GM10266 (cell line): ENCODE measurements around the gene DNAJC13.
A peak's percentile ranks its signal among the peaks of the same experiment; 100 is the strongest.

ENCODE experiments used
- DNase-seq: peaks from one replicate; pipeline ENCODE4 v3.0.0; 2012; ENCODE audit errors: extremely low spot score
- TF ChIP-seq, protein P1 (sequence below): IDR thresholded peaks from 2 replicates; pipeline ENCODE4 v1.5.1; 2012; ENCODE audit warnings: mild to moderate bottlenecking, low read depth; ENCODE audit not compliant: control insufficient read depth, insufficient read depth; ENCODE audit errors: missing control alignments

Gene DNAJC13

DNA sequence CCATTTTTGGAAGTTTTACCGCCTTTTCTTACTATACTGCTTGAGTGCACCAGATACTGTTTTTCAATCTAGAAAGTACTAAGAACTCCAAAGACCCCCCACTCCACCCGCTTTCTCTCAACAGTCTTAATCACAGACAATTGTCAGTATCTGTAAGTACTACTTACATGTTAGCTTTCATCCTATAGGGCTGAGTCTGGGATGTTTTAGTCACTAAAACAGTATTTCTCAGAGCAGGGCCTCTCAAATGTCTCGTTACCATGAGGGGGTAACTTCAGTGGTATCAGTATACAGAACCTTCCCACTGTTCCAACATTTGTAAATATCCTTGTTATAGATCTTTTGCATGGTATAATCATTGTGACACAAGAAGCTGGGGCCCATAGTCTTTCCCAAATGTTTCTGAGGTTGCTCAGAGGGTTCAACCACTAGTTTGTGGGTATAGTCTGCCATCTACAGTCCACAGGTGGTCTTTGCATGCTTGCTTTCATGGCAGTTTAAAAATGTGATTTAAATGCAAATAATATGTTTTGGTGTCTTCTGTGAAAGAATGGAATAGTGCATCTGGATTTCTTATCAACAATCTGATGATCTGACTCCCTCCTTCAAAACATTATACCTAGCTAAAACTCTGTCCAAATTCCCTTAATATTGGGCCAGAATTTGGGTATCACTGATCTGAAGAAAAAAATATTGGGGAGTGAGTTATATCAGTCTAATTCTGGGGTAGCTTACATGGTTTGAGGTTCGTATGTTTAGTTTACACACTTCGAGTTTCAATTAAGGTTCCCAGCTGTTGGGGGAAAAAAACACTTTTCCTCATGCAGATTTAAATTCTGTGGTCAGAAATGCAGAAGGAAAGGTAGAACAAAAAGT, 18.0 kb upstream of the DNAJC13 start:
- TF ChIP-seq, protein P1, sequence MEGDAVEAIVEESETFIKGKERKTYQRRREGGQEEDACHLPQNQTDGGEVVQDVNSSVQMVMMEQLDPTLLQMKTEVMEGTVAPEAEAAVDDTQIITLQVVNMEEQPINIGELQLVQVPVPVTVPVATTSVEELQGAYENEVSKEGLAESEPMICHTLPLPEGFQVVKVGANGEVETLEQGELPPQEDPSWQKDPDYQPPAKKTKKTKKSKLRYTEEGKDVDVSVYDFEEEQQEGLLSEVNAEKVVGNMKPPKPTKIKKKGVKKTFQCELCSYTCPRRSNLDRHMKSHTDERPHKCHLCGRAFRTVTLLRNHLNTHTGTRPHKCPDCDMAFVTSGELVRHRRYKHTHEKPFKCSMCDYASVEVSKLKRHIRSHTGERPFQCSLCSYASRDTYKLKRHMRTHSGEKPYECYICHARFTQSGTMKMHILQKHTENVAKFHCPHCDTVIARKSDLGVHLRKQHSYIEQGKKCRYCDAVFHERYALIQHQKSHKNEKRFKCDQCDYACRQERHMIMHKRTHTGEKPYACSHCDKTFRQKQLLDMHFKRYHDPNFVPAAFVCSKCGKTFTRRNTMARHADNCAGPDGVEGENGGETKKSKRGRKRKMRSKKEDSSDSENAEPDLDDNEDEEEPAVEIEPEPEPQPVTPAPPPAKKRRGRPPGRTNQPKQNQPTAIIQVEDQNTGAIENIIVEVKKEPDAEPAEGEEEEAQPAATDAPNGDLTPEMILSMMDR = peak; percentile 77
- peak; percentile 76 for DNase-seq

DNA sequence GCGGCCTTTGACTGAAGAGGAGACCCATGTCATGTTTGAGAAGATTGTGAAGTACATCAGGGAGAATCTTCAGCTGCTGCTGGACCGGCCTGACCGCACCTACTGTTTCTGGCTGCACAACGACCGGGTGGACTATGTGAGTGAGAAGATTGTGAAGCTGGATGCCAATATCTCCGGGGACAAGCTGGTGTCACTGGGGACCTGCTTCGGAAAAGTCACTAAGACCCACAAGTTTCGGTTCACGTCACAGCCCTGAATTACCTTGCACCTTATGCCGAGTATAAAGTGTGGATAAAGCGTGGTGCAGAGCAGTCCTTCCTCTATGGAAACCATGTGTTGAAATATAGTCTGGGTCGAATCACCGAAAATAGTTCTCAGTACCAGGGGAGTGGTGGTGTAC, 16.0 kb upstream of the DNAJC13 start:
- TF ChIP-seq, protein P1 = no peak

DNA sequence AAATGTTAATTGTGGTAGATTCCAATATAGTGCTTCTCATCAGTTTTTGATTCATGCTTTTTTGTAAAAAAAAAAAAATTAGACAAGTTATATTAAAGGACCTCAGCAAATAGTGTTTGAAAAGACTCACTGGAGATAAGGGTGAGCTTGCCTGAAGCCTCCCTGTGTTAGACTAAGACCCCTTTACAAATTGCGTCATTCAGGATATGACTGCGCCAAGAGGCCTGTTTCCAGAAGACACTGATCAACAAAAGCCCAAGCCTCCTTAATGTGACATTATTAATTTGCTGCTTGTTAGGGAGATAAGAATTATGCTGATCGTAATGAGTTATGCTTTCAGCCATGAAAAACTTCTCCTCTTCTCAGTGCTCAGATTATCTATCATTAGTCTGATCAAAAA, 13.0 kb upstream of the DNAJC13 start:
- TF ChIP-seq, protein P1 = no peak
- no peak for DNase-seq

More for the DNA sequence above, 16.0 kb upstream of the DNAJC13 start:
- DNase-seq = no peak

DNA sequence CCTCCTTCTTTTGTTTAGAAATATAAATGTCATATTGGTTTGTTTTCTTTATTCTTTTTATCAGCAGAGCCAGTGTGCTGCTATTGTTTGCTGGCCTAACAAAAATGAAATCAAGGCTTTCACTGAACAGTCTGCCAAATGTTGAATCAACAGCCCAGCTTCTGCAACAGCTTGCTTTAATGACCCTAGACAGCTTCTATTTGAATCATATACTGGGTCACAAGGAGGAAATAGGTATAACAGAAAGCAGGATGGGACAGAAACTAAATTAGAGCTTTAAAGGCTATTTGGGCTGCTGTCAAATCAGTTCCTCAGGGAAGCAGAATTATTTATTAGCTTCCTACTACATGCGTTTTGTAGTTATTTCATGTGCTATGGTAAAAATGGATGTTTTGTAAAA, 12.1 kb upstream of the DNAJC13 start:
- DNase-seq = no peak
- TF ChIP-seq, protein P1 = no peak

DNA sequence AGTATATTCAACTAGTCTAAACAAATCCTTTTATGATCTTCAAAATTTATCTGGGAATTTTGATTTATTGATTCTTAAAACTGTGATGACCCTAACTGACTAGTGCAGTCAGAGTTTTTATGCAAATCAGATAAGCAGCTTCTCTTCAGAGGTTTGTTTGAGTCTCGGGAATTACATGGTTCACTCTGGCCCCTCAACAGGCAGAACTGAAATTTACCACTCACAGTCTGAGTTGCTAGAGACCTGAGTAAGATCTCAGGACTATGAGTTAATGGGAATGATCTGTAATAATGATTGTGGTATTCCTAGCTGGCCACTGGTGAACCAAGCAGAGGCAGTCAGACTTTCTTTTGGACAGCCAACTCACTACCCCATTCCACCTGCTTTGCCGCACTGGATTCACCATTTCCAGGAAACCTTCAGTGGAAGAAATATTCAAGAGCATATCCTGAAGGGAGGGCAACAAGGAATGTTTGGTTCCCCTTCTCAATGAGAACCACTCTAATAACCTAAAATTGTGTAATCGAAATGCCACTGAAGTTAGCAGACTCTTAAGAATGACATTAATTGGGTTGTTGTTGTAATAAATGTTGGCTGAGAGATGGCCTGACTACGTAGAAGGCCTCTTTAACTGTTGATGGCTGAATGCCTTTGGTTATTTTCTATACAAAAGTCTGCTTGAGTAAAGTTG, 11.5 kb upstream of the DNAJC13 start:
- TF ChIP-seq, protein P1 = no peak
- no peak for DNase-seq

DNA sequence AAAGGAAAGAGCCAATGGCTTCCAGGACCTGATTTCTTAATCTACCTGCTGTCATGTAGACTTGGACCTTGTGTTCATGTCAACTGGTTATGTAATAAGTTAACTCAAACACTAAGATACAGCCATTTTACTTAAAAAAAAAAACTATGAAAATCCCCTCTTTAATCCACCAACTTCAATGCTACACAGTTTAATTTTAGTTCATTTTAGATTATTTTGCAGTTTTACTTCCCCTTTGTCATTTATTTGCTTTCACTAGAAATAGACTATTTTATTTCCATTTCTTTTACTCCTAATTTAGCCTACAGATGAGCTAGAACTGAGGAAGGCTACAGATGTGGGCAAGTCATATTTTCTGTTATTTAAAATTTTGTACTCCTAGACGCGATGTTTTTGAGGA, 10.7 kb upstream of the DNAJC13 start:
- no peak for DNase-seq
- TF ChIP-seq, protein P1 = no peak

DNA sequence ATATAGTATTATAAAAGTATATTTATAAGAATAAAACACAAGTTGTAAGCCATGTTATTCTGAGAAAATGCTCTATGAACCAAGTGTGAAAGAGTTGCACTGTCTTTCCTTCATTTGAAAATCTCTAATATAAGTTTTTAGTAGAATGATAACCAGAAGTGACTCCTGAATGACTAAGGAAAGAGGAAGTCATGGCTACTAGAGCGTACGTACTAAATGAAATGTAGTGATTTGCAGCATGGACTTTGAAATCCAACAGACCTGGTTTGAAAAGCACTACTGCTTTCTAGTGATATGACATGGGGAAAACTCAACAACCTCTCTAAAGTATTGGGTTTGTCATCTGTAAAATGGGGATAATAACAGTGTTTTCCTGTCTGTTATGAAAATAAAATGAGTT, 10.3 kb upstream of the DNAJC13 start:
- DNase-seq = no peak
- TF ChIP-seq, protein P1 = no peak
